GM18519 (cell line): ENCODE data around the gene RAP1GAP2.
"Not testable (repeated sequence)": the region's sequence is repeated elsewhere in the genome, so short reads cannot be mapped to it uniquely, and the experiment has no call there.

Experiments
- ATAC-seq: cut with Tn5 transposase; IDR thresholded peaks from one replicate; pipeline ENCODE4 v1.9.1; 2021; ENCODE audit warnings: mild to moderate bottlenecking, moderate library complexity; ENCODE audit not compliant: unreplicated experiment, low FRiP score

RAP1GAP2 gene

GRCh38 chr17:2880050-2880449, 83.8 kb downstream of the RAP1GAP2 start:
- no peak for ATAC-seq

- ATAC-seq = no peak
Measured at GRCh38 chr17:2881295-2881694, 85.1 kb downstream of the RAP1GAP2 start.

- ATAC-seq = no peak
Measured at GRCh38 chr17:2883544-2884213, 87.4 kb downstream of the RAP1GAP2 start.

GRCh38 chr17:2885733-2886132, 89.5 kb downstream of the RAP1GAP2 start:
- ATAC-seq = no peak

- no peak for ATAC-seq
Measured at GRCh38 chr17:2888326-2888725, 92.1 kb downstream of the RAP1GAP2 start.

- no peak for ATAC-seq
Measured at GRCh38 chr17:2889256-2889655, 93.0 kb downstream of the RAP1GAP2 start.

GRCh38 chr17:2890778-2891177, 94.5 kb downstream of the RAP1GAP2 start:
- ATAC-seq = not testable (repeated sequence)

GRCh38 chr17:2892305-2892971, 96.2 kb downstream of the RAP1GAP2 start:
- no peak for ATAC-seq

GRCh38 chr17:2893422-2893914, 97.2 kb downstream of the RAP1GAP2 start:
- no peak for ATAC-seq

GRCh38 chr17:2894782-2895181, 98.5 kb downstream of the RAP1GAP2 start:
- no peak for ATAC-seq

GRCh38 chr17:2897605-2898004, 101.4 kb downstream of the RAP1GAP2 start:
- no peak for ATAC-seq

- no peak for ATAC-seq
Measured at GRCh38 chr17:2898255-2898926, 102.2 kb downstream of the RAP1GAP2 start.

- no peak for ATAC-seq
Measured at GRCh38 chr17:2899906-2900305, 103.7 kb downstream of the RAP1GAP2 start.

GRCh38 chr17:2900842-2901241, 104.6 kb downstream of the RAP1GAP2 start:
- ATAC-seq = no peak

- ATAC-seq = no peak
Measured at GRCh38 chr17:2901582-2901981, 105.3 kb downstream of the RAP1GAP2 start.

GRCh38 chr17:2902546-2902945, 106.3 kb downstream of the RAP1GAP2 start:
- ATAC-seq = no peak

- no peak for ATAC-seq
Measured at GRCh38 chr17:2903193-2903974, 107.1 kb downstream of the RAP1GAP2 start.

- no peak for ATAC-seq
Measured at GRCh38 chr17:2904135-2904534, 107.9 kb downstream of the RAP1GAP2 start.

- no peak for ATAC-seq
Measured at GRCh38 chr17:2905269-2905668, 109.0 kb downstream of the RAP1GAP2 start.

- ATAC-seq = no peak
Measured at GRCh38 chr17:2905696-2906501, 109.7 kb downstream of the RAP1GAP2 start.
